NCI-H2196 (cell line): ENCODE measurements around the gene EIPR1.

ENCODE experiments used
- DNase-seq: peaks from one replicate; lab custom pipeline; 2025; ENCODE audit not compliant: unreplicated experiment; lab: John Stamatoyannopoulos, UW

Gene EIPR1

GRCh38 chr2:3256605-3257004 lies 121.0 kb downstream of the EIPR1 start:
- no peak for DNase-seq

- no peak for DNase-seq
Observed at GRCh38 chr2:3256157-3256556, 121.5 kb downstream of the EIPR1 start.

GRCh38 chr2:3254442-3254941 lies 123.1 kb downstream of the EIPR1 start:
- DNase-seq, result no peak

- no peak for DNase-seq
Observed at GRCh38 chr2:3253913-3254441, 123.6 kb downstream of the EIPR1 start.

GRCh38 chr2:3251946-3252345 lies 125.7 kb downstream of the EIPR1 start:
- DNase-seq, result no peak

- no peak for DNase-seq
Observed at GRCh38 chr2:3249476-3249962, 128.1 kb downstream of the EIPR1 start.

- DNase-seq, result no peak
Observed at GRCh38 chr2:3248754-3249475, 128.7 kb downstream of the EIPR1 start.

GRCh38 chr2:3246928-3247714 lies 130.5 kb downstream of the EIPR1 start:
- DNase-seq, result no peak

- no peak for DNase-seq
Observed at GRCh38 chr2:3246406-3246805, 131.2 kb downstream of the EIPR1 start.

- no peak for DNase-seq
Observed at GRCh38 chr2:3244486-3244885, 133.1 kb downstream of the EIPR1 start.

GRCh38 chr2:3243804-3244203 lies 133.8 kb downstream of the EIPR1 start:
- DNase-seq, result no peak

- no peak for DNase-seq
Observed at GRCh38 chr2:3242747-3243369, 134.8 kb downstream of the EIPR1 start.

GRCh38 chr2:3241971-3242746 lies 135.5 kb downstream of the EIPR1 start:
- no peak for DNase-seq

GRCh38 chr2:3238951-3239841 lies 138.4 kb downstream of the EIPR1 start:
- DNase-seq, result no peak

- DNase-seq, result no peak
Observed at GRCh38 chr2:3236300-3237045, 141.1 kb downstream of the EIPR1 start.

GRCh38 chr2:3233877-3234276 lies 143.7 kb downstream of the EIPR1 start:
- no peak for DNase-seq

- DNase-seq, result no peak
Observed at GRCh38 chr2:3229221-3229620, 148.4 kb downstream of the EIPR1 start.

- DNase-seq, result no peak
Observed at GRCh38 chr2:3224681-3225080, 152.9 kb downstream of the EIPR1 start.
